HEK293 (cell line): ENCODE data around the gene TTC1.

ENCODE experiments used
- CTCF ChIP-seq: fragments of 450-650 bp; formaldehyde crosslinking; IDR thresholded peaks from 2 replicates; pipeline ENCODE4 v1.5.1; 2016; ENCODE audit warnings: missing biosample characterization, missing genetic modification characterization
- PATZ1 ChIP-seq: fragments of 450-650 bp; formaldehyde crosslinking; IDR thresholded peaks from 2 replicates; pipeline ENCODE4 v1.5.1; 2016; ENCODE audit warnings: missing biosample characterization, missing genetic modification characterization
- PRDM4 ChIP-seq: fragments of 450-650 bp; formaldehyde crosslinking; IDR thresholded peaks from 2 replicates; pipeline ENCODE4 v1.5.1; 2017; ENCODE audit warnings: missing biosample characterization, missing genetic modification characterization
- REST ChIP-seq: fragments of 450-650 bp; formaldehyde crosslinking; IDR thresholded peaks from 2 replicates; pipeline ENCODE4 v1.5.1; 2016; ENCODE audit warnings: missing biosample characterization, missing genetic modification characterization
- SCRT2 ChIP-seq: fragments of 450-650 bp; formaldehyde crosslinking; IDR thresholded peaks from 2 replicates; pipeline ENCODE4 v1.5.1; 2016; ENCODE audit warnings: missing biosample characterization, missing genetic modification characterization
- YY1 ChIP-seq: fragments of 450-650 bp; formaldehyde crosslinking; IDR thresholded peaks from 2 replicates; pipeline ENCODE4 v1.5.1; 2018; ENCODE audit warnings: missing biosample characterization, missing genetic modification characterization
- ZNF202 ChIP-seq: fragments of 450-650 bp; formaldehyde crosslinking; IDR thresholded peaks from 2 replicates; pipeline ENCODE4 v1.5.1; 2016; ENCODE audit warnings: missing biosample characterization, missing genetic modification characterization, borderline replicate concordance
- ZNF423 ChIP-seq: fragments of 450-650 bp; formaldehyde crosslinking; IDR thresholded peaks from 2 replicates; pipeline ENCODE4 v1.5.1; 2016; ENCODE audit warnings: missing biosample characterization, missing genetic modification characterization
- ZNF473 ChIP-seq: fragments of 450-650 bp; formaldehyde crosslinking; IDR thresholded peaks from 2 replicates; pipeline ENCODE4 v1.5.1; 2017; ENCODE audit warnings: missing biosample characterization, missing genetic modification characterization
- ZNF660 ChIP-seq: fragments of 450-650 bp; IDR thresholded peaks from 2 replicates; pipeline ENCODE4 v1.5.1; 2018; ENCODE audit warnings: missing biosample characterization, mild to moderate bottlenecking, missing genetic modification characterization
- ZNF670 ChIP-seq: fragments of 450-650 bp; formaldehyde crosslinking; IDR thresholded peaks from 2 replicates; pipeline ENCODE4 v1.5.1; 2016; ENCODE audit warnings: missing biosample characterization, missing genetic modification characterization, low read depth
- ZNF768 ChIP-seq: fragments of 450-650 bp; formaldehyde crosslinking; IDR thresholded peaks from 2 replicates; pipeline ENCODE4 v1.5.1; 2018; ENCODE audit warnings: missing biosample characterization, mild to moderate bottlenecking, missing genetic modification characterization
- ZNF843 ChIP-seq: fragments of 450-650 bp; formaldehyde crosslinking; IDR thresholded peaks from 2 replicates; pipeline ENCODE4 v1.5.1; 2016; ENCODE audit warnings: missing biosample characterization, missing genetic modification characterization

GRCh38 chr5:160071516-160071915 is 62.6 kb downstream of the TTC1 start:
- TF ChIP-seq ZNF473 (tag by site-specific recombination) (no peak), PATZ1 (no peak), REST (no peak), ZNF202 (tag by site-specific recombination) (no peak), CTCF (no peak), SCRT2 (no peak), ZNF660 (tag by site-specific recombination) (no peak), ZNF843 (tag by site-specific recombination) (no peak), ZNF670 (no peak), ZNF423 (no peak), YY1 (tag by site-specific recombination) (no peak), PRDM4 (tag by site-specific recombination) (no peak), ZNF768 (tag by site-specific recombination) (no peak)
